Lower leg skin (tissue), 4 donors: ENCODE measurements around the gene LCT. TPM values are rescaled to one million over a fixed set of nuclear protein-coding genes. Genes with fewer than 3 reads are reported as not detected.

Experiments
- DNase-seq, 2 donors: peaks; one replicate each; pipeline ENCODE4 v3.0.0-alpha.2; 2019; ENCODE audit warnings: low spot score in 2 of 2
- H3K4me3 ChIP-seq: fragments of 200-600 bp; sonication (generic); 2 replicates; pipeline ENCODE4 v1.5.1; 2017; ENCODE audit warnings: mild to moderate bottlenecking, low read depth; ENCODE audit not compliant: poor library complexity, severe bottlenecking
- POLR2A ChIP-seq, 2 donors: fragments of 450-650 bp; IDR thresholded peaks; one replicate each; pipeline ENCODE4 v1.6.1; 2016 to 2017; ENCODE audit warnings: antibody characterized with exemption in 2 of 2, mild to moderate bottlenecking in 1 of 2, moderate library complexity in 1 of 2
- WGBS, 2 donors: methylation state at CpG; one replicate each; pipeline ENCODE4 v1.1.5; 2018; 5-methylcytosine and 5-hydroxymethylcytosine counted together
- intact Hi-C: fragments of 100-400 bp; cut with DNase I; formaldehyde crosslinking; loops from one replicate; pipeline ENCODE4 v1.15.0; 2023; ENCODE audit warnings: low total_unique reads
- total RNA-seq, 4 donors: library from RNA; depleted of rRNA; stranded (reverse); fragments of >200 nt; gene quantifications; one replicate each; pipeline ENCODE4 v1.1.0, GENCODE V29; 2016
- TF ChIP-seq, protein P1 (sequence below), 3 donors: fragments of 450-650 bp; IDR thresholded peaks; one replicate each; pipeline ENCODE4 v1.5.1; 2016; ENCODE audit warnings: antibody characterized with exemption in 3 of 3, mild to moderate bottlenecking in 3 of 3, moderate library complexity in 2 of 3

LCT gene
- total RNA-seq, 4 donors from 2014 or later = 0.03 to 0.15 TPM; not detected in 2

DNA sequence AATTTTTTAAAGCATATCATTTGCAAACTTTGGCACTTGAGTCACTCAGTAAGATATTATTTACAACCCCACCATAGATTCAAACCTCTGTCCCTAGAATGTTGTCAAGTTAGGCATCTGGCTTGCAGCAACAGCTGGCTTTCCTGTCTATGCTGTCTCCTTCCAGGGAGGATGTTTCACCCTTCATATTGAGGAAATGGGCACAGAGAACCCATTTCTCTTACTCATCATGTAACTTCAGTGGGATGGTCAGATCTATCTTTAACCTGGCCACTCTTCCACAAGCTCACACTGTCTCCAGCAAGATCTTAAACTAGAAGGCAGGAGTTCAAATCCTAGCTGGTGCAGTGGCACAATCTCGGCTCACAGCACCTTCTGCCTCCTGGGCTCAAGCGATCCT lies 15.8 kb downstream of the LCT start:
- H3K4me3 ChIP-seq = no peak overlapping the region
- no peak for TF ChIP-seq POLR2A (IDR thresholded peaks at IDR 0.05)
- TF ChIP-seq, protein P1, sequence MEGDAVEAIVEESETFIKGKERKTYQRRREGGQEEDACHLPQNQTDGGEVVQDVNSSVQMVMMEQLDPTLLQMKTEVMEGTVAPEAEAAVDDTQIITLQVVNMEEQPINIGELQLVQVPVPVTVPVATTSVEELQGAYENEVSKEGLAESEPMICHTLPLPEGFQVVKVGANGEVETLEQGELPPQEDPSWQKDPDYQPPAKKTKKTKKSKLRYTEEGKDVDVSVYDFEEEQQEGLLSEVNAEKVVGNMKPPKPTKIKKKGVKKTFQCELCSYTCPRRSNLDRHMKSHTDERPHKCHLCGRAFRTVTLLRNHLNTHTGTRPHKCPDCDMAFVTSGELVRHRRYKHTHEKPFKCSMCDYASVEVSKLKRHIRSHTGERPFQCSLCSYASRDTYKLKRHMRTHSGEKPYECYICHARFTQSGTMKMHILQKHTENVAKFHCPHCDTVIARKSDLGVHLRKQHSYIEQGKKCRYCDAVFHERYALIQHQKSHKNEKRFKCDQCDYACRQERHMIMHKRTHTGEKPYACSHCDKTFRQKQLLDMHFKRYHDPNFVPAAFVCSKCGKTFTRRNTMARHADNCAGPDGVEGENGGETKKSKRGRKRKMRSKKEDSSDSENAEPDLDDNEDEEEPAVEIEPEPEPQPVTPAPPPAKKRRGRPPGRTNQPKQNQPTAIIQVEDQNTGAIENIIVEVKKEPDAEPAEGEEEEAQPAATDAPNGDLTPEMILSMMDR (IDR thresholded peaks at IDR 0.05) = no peak
- intact Hi-C loops = no loop called here
- 93 to 96% methylated on average over 2 of the region's 2 CpGs for WGBS, 2 donors
- DNase-seq = no peak

DNA sequence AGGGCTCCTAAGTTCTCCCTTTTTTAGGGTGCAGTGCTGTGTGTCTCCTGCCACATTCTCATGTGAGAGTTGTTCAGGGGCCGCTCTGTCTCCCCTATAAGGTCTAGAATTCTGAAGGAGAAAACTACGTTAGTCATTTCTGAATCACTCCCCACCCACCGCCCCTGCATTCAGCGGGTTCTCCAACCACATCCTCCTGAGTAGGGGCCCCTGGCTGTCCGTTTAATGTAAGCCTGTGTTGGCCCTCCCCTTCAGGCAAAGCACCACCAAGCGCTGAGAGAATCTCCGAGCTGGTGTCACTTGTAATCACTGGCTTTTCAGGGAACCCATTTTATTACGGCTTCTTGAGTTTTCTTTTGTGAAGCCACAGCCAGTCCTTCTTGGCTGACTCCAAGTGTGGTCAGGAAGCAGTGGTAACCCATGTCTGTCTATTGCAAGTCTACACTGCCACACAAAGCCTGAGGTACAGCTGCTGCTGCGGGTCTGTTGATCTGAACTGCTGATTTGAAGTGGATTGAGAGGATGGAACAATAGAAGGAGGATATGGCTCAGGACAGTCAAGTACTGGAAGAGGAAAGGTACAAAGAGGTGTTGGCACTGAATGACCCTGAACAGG lies 16.9 kb downstream of the LCT start:
- WGBS, 2 donors = 59 to 62% methylated on average over 9 of the region's 9 CpGs
- no peak for DNase-seq
- intact Hi-C loops = no loop called here
- no peak overlapping the region for H3K4me3 ChIP-seq
- TF ChIP-seq POLR2A (IDR thresholded peaks at IDR 0.05) = no peak
- TF ChIP-seq, protein P1 (IDR thresholded peaks at IDR 0.05) = no peak

DNA sequence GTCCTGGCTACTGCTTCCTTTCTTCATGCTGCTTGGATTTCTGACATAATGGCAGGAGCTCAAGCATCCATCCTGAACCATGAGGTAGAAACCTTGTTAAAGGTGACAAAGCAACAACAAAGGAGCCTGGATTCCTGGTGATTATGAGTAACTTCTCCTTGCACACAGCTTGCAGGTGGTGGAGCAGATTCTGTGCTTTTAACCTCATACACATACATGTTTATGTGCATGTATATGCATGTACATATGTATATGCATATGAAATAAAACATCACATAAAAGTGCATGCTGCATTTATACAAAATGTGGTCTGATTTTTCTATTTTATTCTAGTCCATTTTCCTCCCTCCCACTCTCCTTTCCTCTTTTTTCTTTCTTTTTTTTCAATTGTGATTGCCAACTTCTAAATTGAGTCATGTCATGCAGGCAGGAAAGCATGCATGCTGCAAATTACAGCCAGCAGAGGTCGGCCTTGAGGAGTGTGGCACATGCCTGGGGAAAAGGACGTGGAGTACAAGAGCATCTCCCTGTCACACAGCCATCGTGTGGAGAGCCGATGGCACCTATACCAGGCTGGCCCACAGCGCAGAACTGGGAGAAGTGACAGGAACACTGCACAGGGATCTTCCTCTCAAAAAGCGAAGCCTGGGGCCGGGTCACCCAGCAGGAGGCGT lies 17.9 kb downstream of the LCT start:
- DNase-seq = no peak
- no peak for TF ChIP-seq POLR2A (IDR thresholded peaks at IDR 0.05)
- TF ChIP-seq, protein P1 (IDR thresholded peaks at IDR 0.05) = no peak
- intact Hi-C loops = no loop called here
- 73 to 74% methylated on average over 8 of the region's 8 CpGs for WGBS, 2 donors
- H3K4me3 ChIP-seq = no peak overlapping the region

DNA sequence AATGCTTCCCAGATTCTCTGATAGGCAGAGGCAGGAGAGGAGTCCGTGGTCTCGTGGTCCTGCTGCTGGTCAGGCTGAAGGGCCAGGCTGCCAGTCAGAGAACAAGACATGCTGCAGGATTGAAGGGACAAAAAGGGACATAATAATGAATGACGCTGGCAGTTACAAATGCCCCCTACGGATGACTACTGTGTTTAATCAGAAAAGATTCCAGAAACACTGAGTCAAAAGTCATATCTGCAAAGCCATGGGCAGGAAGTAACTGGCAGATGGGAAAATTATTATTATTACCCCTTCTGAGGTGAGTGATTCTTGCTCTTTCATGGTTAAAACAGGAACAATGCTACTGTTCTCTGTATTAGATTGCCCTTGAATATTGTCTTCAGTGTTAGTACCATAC lies 19.0 kb downstream of the LCT start:
- no peak overlapping the region for H3K4me3 ChIP-seq
- 69 to 70% methylated on average over 4 of the region's 4 CpGs for WGBS, 2 donors
- DNase-seq = no peak
- no peak for TF ChIP-seq POLR2A (IDR thresholded peaks at IDR 0.05)
- TF ChIP-seq, protein P1 (IDR thresholded peaks at IDR 0.05) = no peak
- intact Hi-C loops = no loop called here

DNA sequence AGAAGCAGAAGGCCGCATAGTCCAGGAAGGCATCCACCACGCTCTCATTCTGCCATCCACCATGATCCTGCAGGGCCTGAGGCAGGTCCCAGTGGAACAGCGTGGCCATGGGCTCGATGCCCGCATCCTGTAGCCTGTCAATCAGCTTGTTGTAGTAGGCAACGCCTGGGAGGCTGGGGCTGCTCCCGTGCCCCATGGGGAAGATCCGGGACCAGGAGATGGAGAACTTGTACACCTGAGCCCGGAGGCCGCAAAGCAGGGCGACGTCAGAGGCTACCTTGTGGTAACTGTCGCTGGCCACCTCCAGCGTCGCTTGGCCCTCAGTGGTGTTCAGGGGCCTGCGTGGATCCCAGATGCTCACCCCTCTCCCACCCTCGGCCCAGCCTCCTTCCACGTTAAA lies 19.5 kb downstream of the LCT start:
- TF ChIP-seq, protein P1 (IDR thresholded peaks at IDR 0.05) = no peak
- no peak for DNase-seq
- 85 to 91% methylated on average over 12 to 17 of the region's 18 CpGs for WGBS, 2 donors
- H3K4me3 ChIP-seq = no peak overlapping the region
- intact Hi-C loops = no loop called here
